Measurements from ENCODE around the gene WDR86.

Gene WDR86

DNA sequence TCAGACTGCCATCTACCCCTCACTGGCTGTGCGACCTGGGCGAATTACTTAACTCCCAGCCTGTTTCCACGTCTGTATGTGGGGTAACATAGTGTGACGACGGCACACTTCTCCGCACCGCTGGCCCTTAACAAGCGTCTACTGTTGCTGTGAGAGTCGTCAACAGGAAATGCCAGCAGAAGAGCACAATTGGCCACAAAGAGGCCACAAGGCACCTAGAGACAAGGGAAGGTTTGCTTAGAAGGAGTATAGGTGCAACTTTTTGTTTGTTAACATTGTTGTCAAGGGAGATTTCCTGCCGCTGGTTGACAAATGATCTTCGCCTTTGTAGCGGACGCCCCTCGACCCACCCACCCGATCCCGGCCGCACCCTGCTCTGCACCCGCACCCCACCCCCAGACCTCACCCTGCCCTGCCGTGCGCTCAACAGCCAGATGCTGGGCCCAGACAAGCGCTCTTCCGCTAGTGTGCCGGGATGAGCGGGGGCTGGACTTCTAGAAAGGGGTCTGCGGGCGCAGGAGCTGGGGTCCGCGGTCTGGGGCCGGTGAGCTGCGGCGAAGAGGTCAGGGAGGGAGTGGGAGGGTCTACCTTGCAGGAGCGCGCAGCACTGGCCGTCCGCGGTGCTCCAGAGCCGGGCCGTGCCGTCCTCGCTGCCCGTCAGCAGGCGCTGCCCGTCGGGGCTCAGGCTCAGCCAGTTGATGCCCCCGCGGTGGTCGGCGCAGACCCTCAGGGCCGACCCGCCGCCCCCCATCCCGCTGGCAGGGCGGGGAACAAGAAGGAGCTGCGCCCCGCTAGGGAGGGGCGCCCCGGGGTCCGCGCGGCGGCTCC is 785 bp downstream of the WDR86 start:
- no peak for DNase-seq (ENCODE audit: low read depth in 2 of 3, low spot score in 1 of 3)

GRCh38 chr7:151408498-151408838 is 1.4 kb downstream of the WDR86 start:
- no peak for DNase-seq (ENCODE audit: low read depth in 2 of 3, low spot score in 1 of 3)

GRCh38 chr7:151406886-151407583 is 2.8 kb downstream of the WDR86 start:
- DNase-seq (ENCODE audit: low read depth in 2 of 3, low spot score in 1 of 3), result no peak

DNA sequence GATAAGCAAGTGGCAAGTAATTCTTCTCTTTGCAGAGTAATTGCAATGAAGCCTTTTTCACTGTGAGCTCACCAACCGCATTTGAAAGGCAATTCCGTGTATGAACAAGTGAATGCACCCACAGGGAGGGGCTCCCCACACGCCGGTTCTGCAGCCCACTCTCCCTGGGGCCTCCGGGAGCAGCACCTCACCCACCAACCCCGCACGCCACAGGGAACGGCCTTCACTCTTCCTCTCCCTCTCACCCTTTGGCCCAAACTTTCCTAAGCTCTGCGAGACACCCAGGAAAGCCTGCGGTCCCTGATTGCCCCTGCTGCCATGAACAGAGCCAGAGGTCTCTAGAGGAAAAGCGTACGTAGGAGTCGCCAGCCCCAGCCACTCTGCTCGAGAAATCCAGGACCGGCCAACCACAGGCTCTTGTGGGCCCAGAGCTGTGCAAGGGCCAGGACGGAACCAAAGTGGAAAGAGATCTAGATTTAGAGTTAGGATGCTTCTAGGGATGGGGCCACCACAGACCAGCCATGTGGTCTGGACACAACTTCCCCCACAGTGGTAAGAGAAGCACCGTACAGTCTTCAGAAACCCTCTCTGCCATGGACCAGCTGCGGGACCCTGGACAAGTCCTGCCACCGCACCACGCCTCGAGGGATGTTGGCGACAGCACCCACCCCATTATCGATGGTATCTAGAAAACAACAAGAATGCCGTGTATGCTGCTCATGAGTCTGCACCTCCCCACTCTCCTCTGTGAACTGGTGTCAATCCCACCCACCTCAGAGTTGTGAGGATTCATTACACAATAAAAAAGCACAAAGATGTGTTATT is 3.6 kb downstream of the WDR86 start:
- no peak for DNase-seq (ENCODE audit: low read depth in 2 of 3, low spot score in 1 of 3)

DNA sequence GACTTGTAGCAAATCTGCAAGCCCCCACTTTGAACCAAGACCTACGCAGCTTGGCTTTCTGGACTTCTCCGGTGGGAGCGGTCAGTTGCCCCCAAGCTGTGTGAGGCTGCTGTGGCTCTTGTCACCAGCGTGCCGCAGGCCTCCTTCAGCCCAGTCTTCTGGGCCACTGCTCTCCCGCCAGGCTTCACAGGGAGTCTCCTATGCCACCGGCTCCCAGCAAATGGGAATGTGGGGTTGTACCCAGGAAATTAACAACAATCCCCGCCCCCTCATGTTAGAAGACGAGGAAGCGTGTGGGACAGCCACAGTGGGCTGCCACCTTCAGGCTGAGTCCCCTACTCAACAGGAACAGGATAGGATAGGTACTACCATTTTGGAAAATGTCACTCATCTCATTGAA is 4.2 kb downstream of the WDR86 start:
- DNase-seq (ENCODE audit: low read depth in 2 of 3, low spot score in 1 of 3), result no peak

DNA sequence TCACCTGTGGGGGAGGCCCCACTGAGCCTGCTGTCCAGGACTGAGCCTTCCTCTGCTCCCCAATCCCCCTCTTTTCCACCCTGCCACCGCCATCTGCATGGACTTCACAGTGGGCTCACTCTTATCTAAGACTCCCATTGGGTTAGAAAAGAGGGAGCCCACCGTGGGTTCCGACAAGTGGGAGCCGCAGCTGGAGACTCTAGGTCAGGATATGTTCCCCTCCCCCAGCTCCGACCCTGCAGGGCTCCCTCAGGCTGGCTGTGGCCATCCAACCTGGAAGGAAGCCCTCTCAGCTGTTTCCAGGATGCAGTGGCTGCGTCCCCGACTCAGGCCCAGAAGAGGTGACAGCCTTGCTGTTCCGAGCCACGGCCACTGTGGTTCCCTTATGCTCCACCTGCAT is 4.8 kb downstream of the WDR86 start:
- DNase-seq (ENCODE audit: low read depth in 2 of 3, low spot score in 1 of 3), result no peak

- no peak for DNase-seq (ENCODE audit: low read depth in 2 of 3, low spot score in 1 of 3)
Observed at GRCh38 chr7:151404216-151405011, 5.4 kb downstream of the WDR86 start.

DNA sequence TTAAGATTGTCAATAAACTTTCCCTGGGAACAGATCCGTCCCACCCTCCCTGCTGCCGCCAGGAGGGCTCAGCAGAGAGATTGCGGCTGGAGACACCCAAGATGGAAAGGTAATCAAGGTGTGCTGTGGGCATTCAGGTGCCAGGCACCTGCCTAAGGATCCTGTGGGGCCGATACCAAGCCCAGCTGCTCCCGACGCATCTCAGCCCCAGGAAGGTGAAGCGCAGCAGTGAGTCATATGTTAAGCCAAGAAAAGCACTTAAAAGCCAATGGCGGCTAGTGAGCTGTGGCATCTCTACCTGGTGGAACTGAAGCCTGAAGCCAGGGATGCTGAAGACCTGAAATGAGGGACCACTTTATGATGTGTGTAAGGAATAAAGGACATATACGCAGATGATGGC is 6.1 kb downstream of the WDR86 start:
- DNase-seq (ENCODE audit: low read depth in 2 of 3, low spot score in 1 of 3), result no peak

- DNase-seq (ENCODE audit: low read depth in 2 of 3, low spot score in 1 of 3), result no peak
Observed at GRCh38 chr7:151402029-151402835, 7.6 kb downstream of the WDR86 start.

DNA sequence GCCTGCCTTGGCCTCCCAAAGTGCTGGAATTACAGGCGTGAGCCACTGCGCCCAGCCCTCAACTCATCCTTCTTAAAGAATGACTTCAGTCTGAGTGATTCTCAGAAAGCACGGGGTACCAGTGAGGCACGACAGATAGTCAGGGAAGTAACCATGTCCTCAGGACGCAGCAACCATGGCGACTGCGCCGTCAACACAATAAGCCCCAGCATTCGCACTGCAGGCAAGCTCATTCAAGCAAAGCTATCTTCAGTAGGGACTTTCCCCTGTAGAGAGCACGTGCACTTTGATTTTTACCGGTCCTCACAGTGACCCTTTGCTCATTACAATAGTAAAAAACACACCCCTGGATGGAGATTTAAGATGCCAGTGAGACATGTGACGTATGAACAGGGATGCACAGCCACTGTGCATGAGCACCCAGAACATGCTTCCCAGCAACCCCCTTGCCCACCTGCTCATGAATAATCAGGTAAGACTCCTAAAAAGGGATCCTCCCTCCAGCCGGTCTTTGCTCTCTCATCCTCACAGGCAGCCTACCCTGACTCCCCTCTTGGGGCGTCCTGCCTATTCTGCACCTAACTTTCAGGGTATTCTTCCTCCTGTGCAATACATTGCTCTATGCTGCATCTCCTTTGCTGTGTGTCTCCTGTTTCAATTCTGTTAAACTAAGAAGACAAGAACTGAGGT is 9.1 kb downstream of the WDR86 start:
- DNase-seq (ENCODE audit: low read depth in 2 of 3, low spot score in 1 of 3), result no peak

DNA sequence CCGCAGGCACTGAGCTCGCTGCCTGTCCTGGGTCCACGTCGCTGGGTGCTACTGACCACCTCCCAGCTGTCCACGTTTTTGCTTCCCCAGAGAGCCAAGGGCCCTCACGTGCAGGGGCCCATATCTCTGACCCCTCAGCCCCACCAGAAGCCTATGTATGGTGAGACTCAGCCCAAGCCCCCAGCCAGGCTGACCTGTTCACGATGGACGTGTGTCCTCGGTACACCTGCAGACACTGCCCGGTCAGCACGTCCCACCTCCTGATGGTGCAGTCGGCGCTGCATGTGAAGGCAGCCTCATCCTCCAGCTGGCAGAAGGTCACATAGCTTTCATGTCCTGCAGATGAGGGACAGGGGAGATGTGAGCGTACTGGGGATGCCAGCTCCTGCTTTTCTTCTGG is 9.9 kb downstream of the WDR86 start:
- DNase-seq (ENCODE audit: low read depth in 2 of 3, low spot score in 1 of 3), result no peak

GRCh38 chr7:151399305-151399601 is 10.6 kb downstream of the WDR86 start:
- no peak for DNase-seq (ENCODE audit: low read depth in 2 of 3, low spot score in 1 of 3)

GRCh38 chr7:151398446-151399304 is 11.2 kb downstream of the WDR86 start:
- no peak for DNase-seq (ENCODE audit: low read depth in 2 of 3, low spot score in 1 of 3)

GRCh38 chr7:151397026-151397425 is 12.8 kb downstream of the WDR86 start:
- no peak for DNase-seq (ENCODE audit: low read depth in 2 of 3, low spot score in 1 of 3)

DNA sequence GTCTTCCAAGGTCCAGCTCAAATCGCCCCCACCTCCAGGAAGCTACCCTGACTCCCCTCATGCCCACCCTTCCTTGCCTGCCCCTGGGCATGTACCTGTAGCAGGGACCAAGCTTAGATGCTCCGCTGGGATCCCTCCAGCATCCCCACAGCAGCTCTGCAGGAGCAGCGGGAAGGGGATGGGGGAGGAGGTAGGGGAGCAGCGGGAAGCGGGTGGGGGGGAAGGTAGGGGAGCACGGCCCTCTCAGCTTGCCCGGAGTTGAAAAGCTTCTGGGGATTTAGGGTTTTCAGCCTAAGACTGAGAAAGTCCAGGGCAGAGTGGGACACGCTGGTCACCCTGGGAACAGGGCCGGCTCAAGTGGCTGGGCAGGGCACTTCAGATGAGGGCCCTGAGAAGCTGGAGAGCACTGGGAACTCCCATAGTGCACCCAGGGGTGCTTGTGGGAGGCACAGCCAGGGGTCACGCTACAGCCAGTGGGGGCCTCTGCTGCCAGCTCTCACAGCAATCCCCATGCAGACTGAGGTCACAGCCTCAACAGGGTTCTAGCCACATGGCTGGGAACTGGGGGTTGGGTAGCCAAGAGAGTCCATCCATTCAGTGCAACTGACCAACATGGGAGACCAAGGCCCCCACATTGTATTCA is 13.4 kb downstream of the WDR86 start:
- no peak for DNase-seq (ENCODE audit: low read depth in 2 of 3, low spot score in 1 of 3)

- DNase-seq (ENCODE audit: low read depth in 2 of 3, low spot score in 1 of 3), result no peak
Observed at GRCh38 chr7:151395036-151395367, 14.8 kb downstream of the WDR86 start.

DNA sequence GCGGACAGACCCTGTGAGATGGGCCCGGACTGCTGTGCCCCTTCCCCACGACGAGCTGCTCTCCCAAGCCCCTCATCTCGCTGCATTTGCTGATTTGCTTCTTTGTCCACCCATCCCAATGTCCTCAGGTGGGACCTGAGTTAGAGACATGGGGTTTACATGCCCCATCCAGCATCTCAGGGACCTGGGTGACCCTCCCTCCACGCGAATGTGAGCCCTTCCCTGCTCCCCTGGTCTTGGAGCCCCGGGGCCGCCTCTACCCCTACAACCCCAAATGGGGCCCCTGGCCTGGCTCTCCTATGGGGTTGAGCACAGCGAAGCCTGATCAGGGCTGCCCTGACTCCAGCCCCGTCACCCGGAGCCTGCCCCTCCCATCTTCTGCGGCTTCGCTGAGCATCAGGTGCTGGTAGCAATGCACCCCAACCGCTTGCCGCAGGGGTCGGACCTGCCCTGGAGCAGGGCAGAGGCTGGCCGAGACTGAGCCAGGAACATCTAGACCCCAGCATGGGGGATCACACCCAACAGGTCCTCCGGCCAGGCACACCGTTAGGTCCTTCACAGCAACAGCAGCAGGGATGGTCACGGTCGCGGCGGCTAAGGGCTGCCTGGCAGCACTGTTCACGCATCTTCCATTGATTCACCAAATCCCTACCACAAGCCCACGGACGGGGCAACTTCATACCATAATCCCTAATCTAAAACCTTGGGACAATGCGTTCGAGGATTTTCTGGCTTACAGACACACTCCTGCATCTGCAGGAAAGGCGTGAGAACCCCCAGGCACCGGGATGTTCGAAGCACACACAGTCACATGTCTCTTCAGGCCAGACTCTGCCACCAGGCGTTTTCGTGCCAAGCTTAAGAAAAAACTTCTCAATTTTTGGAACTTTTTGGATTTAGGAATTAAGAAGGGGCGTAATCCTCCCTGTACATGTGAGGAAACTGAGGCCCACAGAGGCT is 15.5 kb downstream of the WDR86 start:
- DNase-seq (ENCODE audit: low read depth in 2 of 3, low spot score in 1 of 3), result no peak

Data from stimulated activated CD4-positive, alpha-beta T cell treated with anti-CD3 and anti-CD28 coated beads, Interleukin-12 subunit alpha, Interleukin-12 subunit beta, amount 100 ng/mL, for 48 hours (primary cell).